ENCODE data around the gene SEMA3D.

The SEMA3D gene

GRCh38 chr7:85075864-85076263 is 111.0 kb downstream of the SEMA3D start:
- FAIRE-seq, result no peak
- DNase-seq (ENCODE audit: insufficient read length, low spot score), result no peak

GRCh38 chr7:85074992-85075391 is 111.9 kb downstream of the SEMA3D start:
- no peak for DNase-seq (ENCODE audit: insufficient read length, low spot score)
- no peak for FAIRE-seq
- TF ChIP-seq CTCF (IDR thresholded peaks at IDR 0.05; ENCODE audit: insufficient read depth, missing control alignments), result no peak

More at GRCh38 chr7:85075864-85076263, 111.0 kb downstream of the SEMA3D start:
- TF ChIP-seq CTCF (IDR thresholded peaks at IDR 0.05; ENCODE audit: insufficient read depth, missing control alignments), result no peak

GRCh38 chr7:85074016-85074415 is 112.8 kb downstream of the SEMA3D start:
- FAIRE-seq (no peak), DNase-seq (ENCODE audit: insufficient read length, low spot score) (no peak)
- TF ChIP-seq CTCF (IDR thresholded peaks at IDR 0.05; ENCODE audit: insufficient read depth, missing control alignments), result no peak

GRCh38 chr7:85070967-85071628 is 115.8 kb downstream of the SEMA3D start:
- DNase-seq (ENCODE audit: insufficient read length, low spot score) (no peak), FAIRE-seq (no peak)
- no peak for TF ChIP-seq CTCF (IDR thresholded peaks at IDR 0.05; ENCODE audit: insufficient read depth, missing control alignments)

GRCh38 chr7:85068799-85069198 is 118.1 kb downstream of the SEMA3D start:
- DNase-seq (ENCODE audit: insufficient read length, low spot score) (no peak), FAIRE-seq (no peak)
- TF ChIP-seq CTCF (IDR thresholded peaks at IDR 0.05; ENCODE audit: insufficient read depth, missing control alignments), result no peak

- FAIRE-seq, result no peak
Observed at GRCh38 chr7:85067371-85067770, 119.5 kb downstream of the SEMA3D start.

More at GRCh38 chr7:85067371-85067770, 119.5 kb downstream of the SEMA3D start:
- no peak for DNase-seq (ENCODE audit: insufficient read length, low spot score)
- no peak for TF ChIP-seq CTCF (IDR thresholded peaks at IDR 0.05; ENCODE audit: insufficient read depth, missing control alignments)

All from D721Med (cell line).